Motor neuron (in vitro differentiated cells): ENCODE results near the gene C1QBP. TPM values are rescaled to one million over a fixed set of nuclear protein-coding genes. Genes with fewer than 3 reads are reported as not detected.

Experiments
- ATAC-seq, 8 experiments: fragments of 200-7000 bp; cut with Tn5 transposase; replicated peaks in 6 of 8; 2 replicates each; pipeline ENCODE4 v1.8.0; 2021; ENCODE audit warnings: mild to moderate bottlenecking in 8 of 8, moderate library complexity in 8 of 8
- H3K27ac ChIP-seq, 2 donors: fragments of 250-450 bp; sonication (Bioruptor Pico); 2 replicates each; pipeline ENCODE4 v1.9.0; 2021; ENCODE audit warnings: antibody characterized with exemption in 2 of 2, mild to moderate bottlenecking in 2 of 2, moderate library complexity in 1 of 2
- H3K4me1 ChIP-seq, 2 donors: fragments of 250-450 bp; sonication (Bioruptor Pico); replicated peaks in 1 of 2; 2 replicates each; pipeline ENCODE4 v1.6.1; 2021; ENCODE audit warnings: antibody characterized with exemption in 2 of 2, mild to moderate bottlenecking in 2 of 2, moderate library complexity in 1 of 2
- H3K4me3 ChIP-seq, 5 donors: fragments of 250-450 bp; sonication (Bioruptor Pico); 2 replicates each; pipeline ENCODE4 v1.9.0; 2021; ENCODE audit warnings: antibody characterized with exemption in 5 of 5, mild to moderate bottlenecking in 5 of 5, moderate library complexity in 4 of 5
- WGBS, 10 experiments: fragments of 450-650 bp; shearing (Covaris generic); methylation state at CpG; one replicate each; pipeline ENCODE4 v1.0.0; 2022; 5-methylcytosine and 5-hydroxymethylcytosine counted together
- in situ Hi-C, 9 experiments: fragments of 400-800 bp; cut with MboI; loops; one replicate each; pipeline ENCODE4 v1.15.0; 2021; ENCODE audit warnings: low sequenced_read_pairs in 9 of 9, low pct_unique_long_range_greater_than_20kb in 2 of 9; ENCODE audit not compliant: unreplicated experiment in 9 of 9
- total RNA-seq, 8 experiments: library from RNA; unstranded; fragments of 300-600 nt; gene quantifications; 2 replicates each; pipeline versions ENCODE4 v1.2.3 to v1.2.4, GENCODE V29; 2022

The C1QBP gene
- 100 to 1,000 TPM in 6 of 8 experiments, 10 to 100 TPM in 2; 92.1 to 408 (median 133) TPM for total RNA-seq

GRCh38 chr17:5438716-5439445 is at the start of gene C1QBP:
C1QBP (minus strand) TSS chr17:5439155; CDS start chr17:5439073, 82 bp downstream.
- in situ Hi-C loops: no loop called here
- peak; percentile 84 to 97 (median 94) for ATAC-seq
- 0 to 1% (median 0%) methylated on average over 1 to 21 of the region's 75 CpGs; no CpG with 5 or more reads in 4 of the 10 experiments for WGBS, 10 experiments
- peak within 1 kb of the TSS; percentile 66 to 98 (median 81) for H3K4me3 ChIP-seq
- peaks cover 11% of the 10 kb centered on the region in 2 donors for H3K4me1 ChIP-seq
- peak within 1 kb of the TSS; percentile 73 to 81 for H3K27ac ChIP-seq

- no peak for ATAC-seq
- H3K27ac ChIP-seq: no peak overlapping the region
- in situ Hi-C loops: no loop called here
- WGBS, 10 experiments: 67 to 100% (median 92%) methylated on average over 1 to 8 of the region's 8 CpGs
- H3K4me3 ChIP-seq: no peak overlapping the region
- H3K4me1 ChIP-seq: peaks cover 8 to 17% of the 10 kb centered on the region in 2 donors
Measured at GRCh38 chr17:5488752-5489151, 49.8 kb upstream of the C1QBP start.

- peak within 1 kb of the TSS; percentile 64 to 96 (median 86) for H3K4me3 ChIP-seq
- WGBS, 10 experiments: 0% methylated on average over 1 to 15 of the region's 77 CpGs; no CpG with 5 or more reads in 3 of the 10 experiments
- in situ Hi-C loops: no loop called here
- H3K4me1 ChIP-seq: peaks cover 8 to 17% of the 10 kb centered on the region in 2 donors
- H3K27ac ChIP-seq: peak within 1 kb of the TSS; percentile 96 to 99
- ATAC-seq: peak; percentile 85 to 95 (median 95)
Measured at GRCh38 chr17:5486206-5487124, 47.5 kb upstream of the C1QBP start, which contains the start of gene MIS12. MIS12 (plus strand) TSS chr17:5486566; CDS start chr17:5488863, 2,297 bp downstream.

GRCh38 chr17:5485270-5486205 is 46.6 kb upstream of the C1QBP start, which contains the start of gene DERL2:
DERL2 (minus strand) TSS chr17:5486178; CDS start chr17:5486161, 17 bp downstream.
- ATAC-seq: peak; percentile 5 to 41 (median 14)
- 0 to 100% (median 15%) methylated on average over 1 to 14 of the region's 29 CpGs for WGBS, 10 experiments
- in situ Hi-C loops: no loop called here

GRCh38 chr17:5481451-5481850 is 42.5 kb upstream of the C1QBP start:
- in situ Hi-C loops: no loop called here
- Histone ChIP-seq H3K4me3 (no peak overlapping the region), H3K27ac (no peak overlapping the region), H3K4me1 (peaks cover 5 to 9% of the 10 kb centered on the region in 2 donors)
- 77 to 100% (median 99%) methylated on average over 1 to 4 of the region's 4 CpGs; no CpG with 5 or more reads in 2 of the 10 experiments for WGBS, 10 experiments
- no peak for ATAC-seq

More at GRCh38 chr17:5485270-5486205, 46.6 kb upstream of the C1QBP start, which contains the start of gene DERL2:
- Histone ChIP-seq H3K4me3 (peak within 1 kb of the TSS; percentile 64 to 96 (median 86)), H3K27ac (peak within 1 kb of the TSS; percentile 96 to 99), H3K4me1 (peaks cover 8 to 17% of the 10 kb centered on the region in 2 donors)

- ATAC-seq: no peak
- no peak overlapping the region for H3K4me3 ChIP-seq
- 88 to 100% (median 98%) methylated on average over 2 to 6 of the region's 6 CpGs for WGBS, 10 experiments
- in situ Hi-C loops: no loop called here
- peaks cover 5 to 9% of the 10 kb centered on the region in 2 donors for H3K4me1 ChIP-seq
- no peak overlapping the region for H3K27ac ChIP-seq
Measured at GRCh38 chr17:5480962-5481361, 42.0 kb upstream of the C1QBP start.

- Histone ChIP-seq H3K4me1 (no peaks in the 10 kb centered on the region), H3K4me3 (no peak overlapping the region), H3K27ac (no peak overlapping the region)
- peak in 3 of 8 experiments; percentile 50 to 92 (median 53) for ATAC-seq
- in situ Hi-C loops: no loop called here
- 80 to 100% (median 100%) methylated on average over 1 to 3 of the region's 4 CpGs for WGBS, 10 experiments
Measured at GRCh38 chr17:5478992-5479391, 40.0 kb upstream of the C1QBP start.

GRCh38 chr17:5473906-5474305 is 35.0 kb upstream of the C1QBP start:
- 60 to 100% (median 100%) methylated on average over 1 to 2 of the region's 2 CpGs; no CpG with 5 or more reads in 2 of the 10 experiments for WGBS, 10 experiments
- in situ Hi-C loops: no loop called here
- no peak for ATAC-seq
- Histone ChIP-seq H3K27ac (no peak overlapping the region), H3K4me3 (no peak overlapping the region), H3K4me1 (no peaks in the 10 kb centered on the region)

GRCh38 chr17:5472511-5472910 is 33.6 kb upstream of the C1QBP start:
- in situ Hi-C loops: no loop called here
- WGBS, 10 experiments: 68 to 100% (median 94%) methylated on average over 2 to 3 of the region's 3 CpGs
- no peak overlapping the region for H3K27ac ChIP-seq
- H3K4me1 ChIP-seq: peaks cover 0 to under 1% of the 10 kb centered on the region in 2 donors
- ATAC-seq: no peak
- no peak overlapping the region for H3K4me3 ChIP-seq

GRCh38 chr17:5468075-5468473 is 29.1 kb upstream of the C1QBP start:
- in situ Hi-C loops: no loop called here
- WGBS, 10 experiments: 0% methylated on average over 1 to 7 of the region's 17 CpGs; no CpG with 5 or more reads in 4 of the 10 experiments
- ATAC-seq: peak in 5 of 8 experiments; percentile 10 to 23 (median 20)
- Histone ChIP-seq H3K4me1 (peaks cover 11 to 12% of the 10 kb centered on the region in 2 donors), H3K4me3 (peak overlapping the region; percentile 56 to 91 (median 87)), H3K27ac (peak overlapping the region; percentile 53 to 55)

GRCh38 chr17:5467416-5467815 is 28.5 kb upstream of the C1QBP start:
- in situ Hi-C loops: no loop called here

GRCh38 chr17:5466295-5466694 is 27.3 kb upstream of the C1QBP start:
- WGBS, 10 experiments: 50 to 100% (median 80%) methylated on average over 1 to 4 of the region's 4 CpGs; no CpG with 5 or more reads in 1 of the 10 experiments

More at GRCh38 chr17:5467416-5467815, 28.5 kb upstream of the C1QBP start:
- ATAC-seq: no peak
- peak overlapping the region; percentile 56 to 91 (median 87) for H3K4me3 ChIP-seq
- peak overlapping the region in 1 of 2 donors; percentile 38 for H3K27ac ChIP-seq
- peaks cover 11 to 12% of the 10 kb centered on the region in 2 donors for H3K4me1 ChIP-seq
- 0 to 6% (median 0%) methylated on average over 2 to 5 of the region's 8 CpGs; no CpG with 5 or more reads in 4 of the 10 experiments for WGBS, 10 experiments

More at GRCh38 chr17:5466295-5466694, 27.3 kb upstream of the C1QBP start:
- no peak for ATAC-seq
- H3K4me3 ChIP-seq: no peak overlapping the region
- H3K27ac ChIP-seq: no peak overlapping the region
- H3K4me1 ChIP-seq: peaks cover 11 to 12% of the 10 kb centered on the region in 2 donors
- in situ Hi-C loops: no loop called here
